Thyroid gland (tissue), 4 donors: ENCODE results near the gene DNMT1. TPM values are rescaled to one million over a fixed set of nuclear protein-coding genes. Genes with fewer than 3 reads are reported as not detected.

Source experiments
- DNase-seq, 2 donors: peaks; one replicate each; pipeline ENCODE4 v3.0.0-alpha.2; 2019
- H3K27ac ChIP-seq, 3 donors: fragments of 200-600 bp; sonication (generic); 1 replicate in 2 of 3; 2 replicates in 1 of 3; pipeline ENCODE4 v1.5.1; 2016 to 2019; ENCODE audit warnings: mild to moderate bottlenecking in 1 of 3, moderate library complexity in 1 of 3
- H3K27me3 ChIP-seq: fragments of 200-600 bp; sonication (generic); one replicate; pipeline ENCODE4 v1.5.1; 2019
- H3K36me3 ChIP-seq, 2 donors: fragments of 200-600 bp; sonication (generic); one replicate each; pipeline ENCODE4 v1.5.1; 2016 to 2019
- H3K4me1 ChIP-seq, 2 donors: fragments of 200-600 bp; sonication (generic); one replicate each; pipeline ENCODE4 v1.5.1; 2017 to 2019
- H3K4me3 ChIP-seq, 3 donors: fragments of 200-600 bp; sonication (generic); replicated peaks in 1 of 3; 1 replicate in 2 of 3; 2 replicates in 1 of 3; pipeline ENCODE4 v1.5.1; 2016; ENCODE audit warnings: mild to moderate bottlenecking in 1 of 3
- H3K9me3 ChIP-seq: fragments of 200-600 bp; sonication (generic); one replicate; pipeline ENCODE4 v1.5.1; 2017
- POLR2A ChIP-seq, 2 donors: fragments of 450-650 bp; IDR thresholded peaks; one replicate each; pipeline ENCODE4 v1.6.1; 2017; ENCODE audit warnings: antibody characterized with exemption in 2 of 2, mild to moderate bottlenecking in 2 of 2, moderate library complexity in 1 of 2
- WGBS, 2 donors: methylation state at CpG; one replicate each; pipeline ENCODE4 v1.1.5; 2017; 5-methylcytosine and 5-hydroxymethylcytosine counted together
- intact Hi-C: fragments of 100-400 bp; cut with DNase I; formaldehyde crosslinking; loops from one replicate; pipeline ENCODE4 v1.15.1; 2023
- total RNA-seq, 4 donors: library from RNA; depleted of rRNA; stranded (reverse); fragments of >200 nt; gene quantifications; one replicate each; pipeline ENCODE4 v1.2.3, GENCODE V29; 2016
- TF ChIP-seq, protein P1 (sequence below), 6 experiments: fragments of 200-600 bp in 3 of 6; fragments of 450-650 bp in 3 of 6; sonication (generic) in 3 of 6; IDR thresholded peaks; one replicate each; pipeline ENCODE4 v1.5.1; 2016 to 2019; ENCODE audit warnings: antibody characterized with exemption in 6 of 6, mild to moderate bottlenecking in 2 of 6, inconsistent platforms in 1 of 6, moderate library complexity in 1 of 6

The DNMT1 gene
- total RNA-seq, 4 donors from 2014 or later, result 31.2 to 49.5 (median 36.0) TPM

DNA sequence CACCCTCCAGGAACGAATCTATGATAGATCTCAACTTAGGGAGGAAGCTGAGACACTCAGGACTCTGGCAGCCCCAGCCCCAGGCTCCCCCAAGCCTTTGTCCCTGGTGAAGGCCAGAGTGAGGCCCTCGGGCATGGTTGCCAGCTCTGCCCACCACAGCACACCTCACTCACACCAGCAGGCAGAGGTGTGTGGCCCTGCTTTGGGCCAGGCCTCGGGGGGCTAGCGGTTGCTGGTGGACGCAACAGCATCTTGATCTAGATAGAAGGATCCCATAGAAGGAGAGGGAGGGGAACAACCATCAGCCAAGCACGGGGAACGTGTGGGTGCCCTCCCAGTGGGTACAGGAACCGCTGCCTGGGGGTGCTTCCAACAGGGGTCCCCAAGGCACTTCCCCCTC, 36.7 kb downstream of the DNMT1 start:
- Histone ChIP-seq H3K4me1 (no peaks in the 10 kb centered on the region), H3K4me3 (no peak overlapping the region), H3K27ac (no peak overlapping the region), H3K36me3 (peaks cover 60 to 67% of the 10 kb centered on the region in 2 donors), H3K27me3 (no peaks in the 10 kb centered on the region), H3K9me3 (no peaks in the 10 kb centered on the region)
- TF ChIP-seq POLR2A (IDR thresholded peaks at IDR 0.05), result no peak
- TF ChIP-seq, protein P1, sequence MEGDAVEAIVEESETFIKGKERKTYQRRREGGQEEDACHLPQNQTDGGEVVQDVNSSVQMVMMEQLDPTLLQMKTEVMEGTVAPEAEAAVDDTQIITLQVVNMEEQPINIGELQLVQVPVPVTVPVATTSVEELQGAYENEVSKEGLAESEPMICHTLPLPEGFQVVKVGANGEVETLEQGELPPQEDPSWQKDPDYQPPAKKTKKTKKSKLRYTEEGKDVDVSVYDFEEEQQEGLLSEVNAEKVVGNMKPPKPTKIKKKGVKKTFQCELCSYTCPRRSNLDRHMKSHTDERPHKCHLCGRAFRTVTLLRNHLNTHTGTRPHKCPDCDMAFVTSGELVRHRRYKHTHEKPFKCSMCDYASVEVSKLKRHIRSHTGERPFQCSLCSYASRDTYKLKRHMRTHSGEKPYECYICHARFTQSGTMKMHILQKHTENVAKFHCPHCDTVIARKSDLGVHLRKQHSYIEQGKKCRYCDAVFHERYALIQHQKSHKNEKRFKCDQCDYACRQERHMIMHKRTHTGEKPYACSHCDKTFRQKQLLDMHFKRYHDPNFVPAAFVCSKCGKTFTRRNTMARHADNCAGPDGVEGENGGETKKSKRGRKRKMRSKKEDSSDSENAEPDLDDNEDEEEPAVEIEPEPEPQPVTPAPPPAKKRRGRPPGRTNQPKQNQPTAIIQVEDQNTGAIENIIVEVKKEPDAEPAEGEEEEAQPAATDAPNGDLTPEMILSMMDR (IDR thresholded peaks at IDR 0.05), result no peak
- 90 to 97% methylated on average over 6 to 7 of the region's 8 CpGs for WGBS, 2 donors
- DNase-seq, result no peak
- intact Hi-C loops, result no loop called here

DNA sequence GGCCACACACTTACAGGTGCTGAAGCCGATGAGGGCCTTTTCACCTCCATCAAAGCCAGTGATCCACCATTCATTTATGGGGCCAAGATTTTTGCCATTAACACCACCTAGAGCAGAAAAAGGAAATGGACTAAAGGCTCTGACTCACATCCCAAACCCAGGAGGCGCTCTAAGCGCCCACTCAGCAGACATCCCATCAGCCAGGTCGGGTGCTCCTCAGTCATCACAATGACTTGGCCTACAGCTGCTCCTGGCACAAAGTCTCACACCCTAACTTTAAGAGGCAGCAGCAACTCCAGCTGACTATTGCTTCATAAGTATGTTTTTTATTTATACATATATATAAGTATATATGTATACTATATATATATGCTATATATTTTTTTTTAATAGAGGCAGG, 38.9 kb downstream of the DNMT1 start:
- no peak overlapping the region for H3K27ac ChIP-seq
- no peaks in the 10 kb centered on the region for H3K27me3 ChIP-seq
- H3K4me3 ChIP-seq, result no peak overlapping the region
- peaks cover 60 to 61% of the 10 kb centered on the region in 2 donors for H3K36me3 ChIP-seq
- H3K9me3 ChIP-seq, result no peaks in the 10 kb centered on the region
- no peak for DNase-seq
- TF ChIP-seq, protein P1 (IDR thresholded peaks at IDR 0.05), result no peak
- no peak for TF ChIP-seq POLR2A (IDR thresholded peaks at IDR 0.05)
- 87 to 92% methylated on average over 4 of the region's 4 CpGs for WGBS, 2 donors
- H3K4me1 ChIP-seq, result no peaks in the 10 kb centered on the region
- intact Hi-C loops, result no loop called here

DNA sequence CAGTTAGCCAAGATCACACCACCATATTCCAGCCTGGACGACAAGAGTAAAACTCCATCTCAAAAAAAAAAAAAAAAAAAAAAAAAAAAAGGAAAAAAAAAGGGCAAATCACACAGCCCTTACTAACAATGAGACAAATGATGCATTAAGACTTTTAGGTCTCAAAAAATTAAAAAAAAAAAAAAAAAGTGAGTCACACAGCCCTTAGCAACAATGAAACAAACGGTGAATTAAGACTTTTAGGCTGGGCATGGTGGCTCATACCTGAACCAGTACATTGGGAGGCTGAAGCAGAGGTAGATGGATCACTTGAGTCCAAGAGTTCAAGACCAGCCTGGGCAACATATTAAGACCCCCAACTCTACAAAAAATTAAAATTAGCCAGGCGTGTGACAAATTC, 42.7 kb downstream of the DNMT1 start:
- Histone ChIP-seq H3K9me3 (no peaks in the 10 kb centered on the region), H3K27me3 (no peaks in the 10 kb centered on the region), H3K36me3 (peaks cover 46 to 52% of the 10 kb centered on the region in 2 donors), H3K4me1 (no peaks in the 10 kb centered on the region), H3K4me3 (no peak overlapping the region), H3K27ac (no peak overlapping the region)
- 88 to 92% methylated on average over 3 of the region's 3 CpGs for WGBS, 2 donors
- no peak for DNase-seq
- intact Hi-C loops, result no loop called here
- TF ChIP-seq, protein P1 (IDR thresholded peaks at IDR 0.05), result no peak
- TF ChIP-seq POLR2A (IDR thresholded peaks at IDR 0.05), result no peak

DNA sequence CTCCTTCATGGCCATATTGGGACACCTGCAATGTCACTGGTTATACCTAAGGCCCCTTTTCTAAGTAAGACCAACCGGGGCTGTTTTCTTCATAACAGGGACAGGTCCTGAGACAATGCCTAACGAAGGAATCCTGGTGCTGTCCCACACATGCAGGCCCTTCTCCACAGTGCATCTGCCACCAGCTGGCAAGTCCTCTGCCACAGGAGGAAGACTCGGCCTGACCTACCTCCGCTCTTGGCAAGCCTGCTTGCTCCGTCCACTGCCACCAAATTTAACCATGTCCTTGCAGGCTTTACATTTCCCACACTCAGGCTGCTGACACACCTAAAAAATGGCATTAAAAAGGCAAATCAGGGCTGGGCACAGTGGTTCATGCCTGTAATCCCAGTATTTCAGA, 43.2 kb downstream of the DNMT1 start:
- H3K4me1 ChIP-seq, result no peaks in the 10 kb centered on the region
- H3K4me3 ChIP-seq, result no peak overlapping the region
- DNase-seq, result no peak
- TF ChIP-seq POLR2A (IDR thresholded peaks at IDR 0.05), result no peak
- TF ChIP-seq, protein P1 (IDR thresholded peaks at IDR 0.05), result no peak
- 87 to 94% methylated on average over 5 of the region's 5 CpGs for WGBS, 2 donors
- no peak overlapping the region for H3K27ac ChIP-seq
- H3K36me3 ChIP-seq, result peaks cover 52% of the 10 kb centered on the region in 2 donors
- intact Hi-C loops, result no loop called here
- H3K27me3 ChIP-seq, result no peaks in the 10 kb centered on the region
- no peaks in the 10 kb centered on the region for H3K9me3 ChIP-seq

DNA sequence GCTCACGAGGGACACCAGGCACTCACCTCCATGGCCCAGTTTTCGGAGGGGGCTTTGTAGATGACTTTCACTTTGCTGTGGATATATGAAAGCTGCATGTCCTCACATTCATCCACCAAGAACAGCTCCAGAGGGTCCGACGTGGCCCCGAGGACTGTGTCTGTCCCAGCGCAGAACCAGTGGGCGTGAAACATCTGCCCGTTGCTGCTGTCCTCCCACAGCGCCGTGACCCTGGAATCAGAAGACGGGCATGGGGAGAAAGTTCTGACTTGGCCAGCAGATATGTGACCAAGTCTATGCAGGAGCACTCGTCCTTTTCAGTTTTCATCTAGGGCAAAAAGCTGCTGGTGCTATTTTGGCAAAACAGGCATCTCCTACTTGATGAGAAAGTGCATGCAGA, 45.3 kb downstream of the DNMT1 start:
- intact Hi-C loops, result no loop called here

More for the DNA sequence above, 45.3 kb downstream of the DNMT1 start:
- H3K4me1 ChIP-seq, result no peaks in the 10 kb centered on the region
- DNase-seq, result no peak
- no peak for TF ChIP-seq POLR2A (IDR thresholded peaks at IDR 0.05)
- TF ChIP-seq, protein P1 (IDR thresholded peaks at IDR 0.05), result no peak
- no peak overlapping the region for H3K4me3 ChIP-seq
- H3K9me3 ChIP-seq, result no peaks in the 10 kb centered on the region
- no peaks in the 10 kb centered on the region for H3K27me3 ChIP-seq
- peaks cover 49 to 55% of the 10 kb centered on the region in 2 donors for H3K36me3 ChIP-seq
- 95 to 97% methylated on average over 12 of the region's 12 CpGs for WGBS, 2 donors
- no peak overlapping the region for H3K27ac ChIP-seq
